Measurements from ENCODE around the gene RAB3IL1. TPM values are rescaled to one million over a fixed set of nuclear protein-coding genes. Genes with fewer than 3 reads are reported as not detected.

RAB3IL1 gene
- polyA plus RNA-seq, 3 donors = 4.0 to 44.5 (median 16.4) TPM

DNA sequence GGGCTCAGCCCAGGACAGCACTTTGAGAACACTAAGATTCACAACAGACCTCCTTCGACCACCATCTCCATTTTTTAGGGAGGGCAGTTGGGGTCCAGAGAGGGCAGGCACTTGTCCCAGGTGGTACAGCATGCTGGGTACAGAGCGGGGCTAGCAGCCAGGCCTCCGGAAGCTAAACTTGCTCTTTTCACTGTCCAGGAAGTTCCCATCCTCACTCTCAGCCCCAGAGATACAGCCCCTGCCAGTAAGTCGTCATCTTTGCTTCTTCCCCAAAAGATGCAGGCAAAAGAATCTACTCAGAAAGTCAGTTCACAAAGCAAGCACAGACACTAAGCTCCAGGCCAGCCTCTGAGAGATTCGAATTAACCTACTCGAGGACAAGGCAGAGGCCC lies 6.7 kb upstream of the RAB3IL1 start:
- peak overlapping the region; percentile 61 for H3K27ac ChIP-seq (ENCODE audit: low read depth, low read length)
- 49 to 69% (median 55%) methylated on average over 6 of the region's 6 CpGs for WGBS, 3 donors

DNA sequence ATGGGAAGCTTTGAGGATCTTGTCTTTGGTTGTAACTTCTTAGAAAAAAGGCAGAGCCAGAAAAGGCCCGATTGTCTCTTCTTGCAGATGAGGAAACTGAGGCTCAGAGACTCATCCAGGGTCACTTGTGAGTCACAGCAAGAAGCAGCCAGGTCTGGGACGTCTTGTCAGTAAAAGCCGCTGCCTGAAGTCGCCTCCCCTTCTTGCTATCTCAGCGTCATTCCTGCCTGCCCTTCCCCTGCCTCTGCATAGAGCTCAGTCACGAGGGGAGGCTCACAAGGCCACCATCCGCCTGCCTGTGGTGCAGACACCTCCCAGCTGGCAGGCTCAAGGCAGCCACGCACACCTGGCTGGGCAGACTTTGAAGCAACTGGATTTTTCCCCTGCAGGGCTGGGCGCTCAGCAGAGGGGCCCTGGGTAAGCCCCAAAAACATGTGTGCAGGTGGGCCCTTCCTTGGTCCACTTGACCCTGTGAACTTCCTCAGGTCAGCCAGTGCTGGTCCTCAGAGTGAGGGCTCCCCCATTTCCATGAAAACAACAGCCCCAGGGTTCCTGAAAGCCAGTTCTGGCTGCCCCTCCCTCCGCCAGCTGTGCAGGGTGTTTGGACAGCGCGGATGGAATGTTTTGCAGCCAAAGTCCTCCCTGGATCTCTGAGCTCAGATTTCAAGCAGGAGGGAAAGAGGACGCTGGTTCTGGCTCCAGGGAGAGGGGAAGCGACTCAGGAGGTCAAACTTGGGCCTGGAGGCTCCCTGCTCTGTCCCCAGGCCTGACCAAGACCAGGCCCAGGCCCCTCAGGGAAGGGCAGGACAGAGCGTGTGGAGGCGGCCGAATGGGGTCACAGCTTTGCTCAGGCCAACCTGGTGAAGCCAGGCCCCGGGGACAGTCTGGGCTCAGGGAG lies 6.0 kb upstream of the RAB3IL1 start:
- 38 to 49% (median 43%) methylated on average over 18 of the region's 18 CpGs for WGBS, 3 donors
- H3K27ac ChIP-seq (ENCODE audit: low read depth, low read length) = peak overlapping the region; percentile 61

DNA sequence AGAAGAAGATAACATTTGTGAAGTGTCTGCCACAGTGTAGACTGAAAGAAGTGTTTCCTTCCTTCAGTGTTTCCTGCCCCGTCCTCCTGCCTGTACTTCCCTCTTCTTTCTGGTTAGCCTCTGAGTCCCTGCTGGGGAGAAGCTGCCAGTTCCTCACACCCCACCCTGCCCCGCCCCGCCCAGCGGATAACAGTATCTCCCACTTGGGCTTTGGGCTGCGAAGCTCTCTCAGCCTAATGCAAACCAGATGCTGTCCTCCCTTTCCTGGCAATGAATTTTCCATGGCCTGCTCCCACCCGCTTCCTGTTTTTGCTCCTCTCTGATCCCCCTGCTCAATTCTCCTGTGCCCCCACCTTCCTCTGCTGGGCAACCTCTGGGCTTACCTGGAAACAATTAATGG lies 5.2 kb upstream of the RAB3IL1 start:
- WGBS, 3 donors = 13 to 75% (median 16%) methylated on average over 6 of the region's 6 CpGs
- H3K27ac ChIP-seq (ENCODE audit: low read depth, low read length) = peak overlapping the region; percentile 56

DNA sequence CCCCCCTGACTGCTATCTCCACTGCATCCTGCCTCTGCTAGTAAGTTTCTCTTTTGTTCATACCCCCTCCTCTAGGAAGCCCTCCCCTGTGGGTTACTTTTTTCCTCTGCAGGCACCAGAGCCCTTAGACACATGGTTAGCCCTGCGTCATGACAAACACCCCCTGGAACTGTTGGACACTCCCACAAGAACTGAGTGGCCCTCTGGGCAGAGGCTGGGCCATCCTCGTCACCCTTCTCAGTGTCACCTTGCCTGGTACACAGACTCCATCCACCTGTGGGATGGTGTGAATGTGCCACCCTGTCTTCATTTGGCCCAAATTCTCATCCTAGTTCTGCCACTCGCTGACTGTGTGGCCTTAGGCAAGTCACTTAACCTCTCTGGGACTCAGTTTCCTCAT lies 4.1 kb upstream of the RAB3IL1 start:
- no peak overlapping the region for H3K27ac ChIP-seq (ENCODE audit: low read depth, low read length)
- 83 to 89% (median 89%) methylated on average over 3 of the region's 3 CpGs for WGBS, 3 donors

DNA sequence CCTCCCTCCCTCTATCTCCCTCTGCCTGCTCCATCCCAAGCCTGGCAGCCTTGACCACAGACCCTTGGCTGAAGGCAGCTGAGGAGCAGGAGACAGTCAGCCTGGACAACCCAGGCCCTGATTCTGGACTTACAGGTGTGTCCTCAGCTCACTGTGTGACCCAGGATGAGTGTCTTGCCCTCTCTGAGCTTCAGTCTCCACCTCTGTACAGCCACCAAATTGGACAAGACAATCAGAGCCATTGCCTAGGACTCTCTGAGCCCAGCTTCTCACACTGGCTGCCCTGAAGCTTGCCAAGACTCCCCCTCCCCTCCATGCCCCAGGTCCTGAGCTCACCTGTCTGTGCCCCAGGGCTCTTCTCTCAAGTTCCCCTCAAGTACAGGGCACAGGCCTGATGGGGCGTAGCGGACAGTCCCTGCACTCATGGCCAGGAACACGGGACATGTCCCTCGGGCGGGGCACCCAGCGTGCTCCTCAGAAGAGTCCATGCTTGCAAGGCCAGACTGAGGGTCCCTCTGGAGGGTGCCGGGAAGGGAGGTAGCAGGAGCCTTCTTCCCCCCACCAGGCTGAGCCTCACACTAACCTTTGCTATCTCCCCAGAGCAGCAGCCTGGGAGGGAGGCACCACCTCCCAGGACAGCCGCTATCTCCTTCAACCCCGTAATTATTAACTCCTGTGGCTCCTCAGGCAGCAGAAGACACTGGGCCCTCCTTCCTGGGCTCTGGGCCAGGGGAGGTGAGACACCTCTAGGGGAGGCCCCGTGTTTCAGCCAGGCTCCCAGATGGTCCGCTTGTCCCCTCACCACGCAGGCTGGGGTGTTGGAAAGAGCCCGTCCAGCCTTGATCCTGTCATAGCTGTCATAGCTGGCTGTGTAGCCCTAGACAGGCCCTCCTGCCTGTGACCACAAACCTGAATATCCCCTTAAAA lies 2.6 kb upstream of the RAB3IL1 start:
- 61 to 87% (median 80%) methylated on average over 13 of the region's 13 CpGs for WGBS, 3 donors
- no peak overlapping the region for H3K27ac ChIP-seq (ENCODE audit: low read depth, low read length)

DNA sequence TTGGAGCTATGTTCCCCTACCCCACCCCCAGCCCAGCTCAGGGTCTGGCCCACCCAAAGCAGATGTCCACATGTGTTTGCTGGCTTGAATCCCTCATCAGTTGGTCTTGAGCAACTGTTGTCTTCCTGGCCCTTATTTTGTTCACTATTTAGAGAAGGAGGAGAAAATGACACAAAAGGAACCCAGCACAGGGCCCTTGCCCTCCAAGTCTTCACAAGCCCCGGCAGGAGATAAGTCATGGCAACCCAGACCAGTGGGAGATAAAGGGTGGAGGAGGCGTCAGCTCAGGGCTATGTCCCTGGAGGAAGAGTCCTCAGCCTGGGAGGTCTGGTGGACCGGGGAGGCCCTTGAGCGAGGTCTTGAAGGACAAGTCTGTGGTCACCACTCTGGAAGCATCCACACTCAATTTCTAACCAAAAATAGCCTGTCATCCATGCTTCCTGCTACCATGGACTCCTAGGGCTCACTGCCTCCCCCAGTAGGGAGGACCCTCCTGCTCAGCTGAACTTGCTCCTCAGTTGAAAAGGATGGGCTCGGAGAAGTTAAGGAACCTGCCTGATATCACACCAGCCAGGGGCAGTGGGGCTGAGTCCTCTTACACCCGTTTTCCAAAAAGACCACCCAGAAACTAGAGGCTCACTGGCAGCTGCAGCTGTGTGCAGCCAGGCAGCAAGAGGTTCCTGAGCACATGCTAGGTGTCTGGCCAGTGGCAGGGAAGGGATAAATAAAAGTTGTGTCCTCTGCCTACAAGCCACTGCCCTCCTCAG lies 1.8 kb upstream of the RAB3IL1 start:
- H3K27ac ChIP-seq (ENCODE audit: low read depth, low read length) = no peak overlapping the region
- WGBS, 3 donors = 48 to 77% (median 65%) methylated on average over 6 of the region's 6 CpGs

DNA sequence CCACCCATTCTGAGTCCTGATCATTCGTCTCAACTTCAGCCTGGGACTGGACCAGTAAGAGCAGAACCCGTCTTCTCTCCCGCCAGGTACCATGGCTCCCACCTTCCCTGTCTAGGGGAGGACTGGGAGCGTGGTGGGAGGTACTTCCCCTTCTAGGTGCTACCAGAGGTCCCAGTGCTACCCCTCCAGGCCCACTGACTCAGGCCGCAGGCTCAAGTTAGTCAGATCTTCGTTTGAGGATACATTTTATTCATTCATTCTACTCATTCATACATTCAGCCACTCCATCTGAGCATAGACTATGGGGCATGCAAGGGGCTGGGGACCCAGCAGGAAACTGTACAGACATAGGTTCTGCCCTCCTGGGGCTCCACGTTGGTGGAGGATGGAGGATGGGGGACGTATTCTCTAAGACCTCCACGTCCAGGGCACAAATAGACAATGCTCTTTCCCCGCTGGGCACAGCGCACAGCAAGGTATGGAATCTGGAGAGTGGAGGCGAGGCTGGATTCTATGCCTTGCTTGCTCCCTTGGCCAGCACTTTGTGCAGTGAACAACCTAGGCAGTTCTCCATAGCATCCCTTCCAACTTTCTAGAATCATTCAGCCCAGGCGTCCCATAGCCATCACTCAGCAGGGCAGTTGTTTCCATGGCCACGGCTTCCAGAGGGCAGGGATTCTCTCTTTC lies 1.0 kb upstream of the RAB3IL1 start:
- H3K27ac ChIP-seq (ENCODE audit: low read depth, low read length) = no peak overlapping the region
- WGBS, 3 donors = 75 to 81% (median 78%) methylated on average over 14 of the region's 14 CpGs

DNA sequence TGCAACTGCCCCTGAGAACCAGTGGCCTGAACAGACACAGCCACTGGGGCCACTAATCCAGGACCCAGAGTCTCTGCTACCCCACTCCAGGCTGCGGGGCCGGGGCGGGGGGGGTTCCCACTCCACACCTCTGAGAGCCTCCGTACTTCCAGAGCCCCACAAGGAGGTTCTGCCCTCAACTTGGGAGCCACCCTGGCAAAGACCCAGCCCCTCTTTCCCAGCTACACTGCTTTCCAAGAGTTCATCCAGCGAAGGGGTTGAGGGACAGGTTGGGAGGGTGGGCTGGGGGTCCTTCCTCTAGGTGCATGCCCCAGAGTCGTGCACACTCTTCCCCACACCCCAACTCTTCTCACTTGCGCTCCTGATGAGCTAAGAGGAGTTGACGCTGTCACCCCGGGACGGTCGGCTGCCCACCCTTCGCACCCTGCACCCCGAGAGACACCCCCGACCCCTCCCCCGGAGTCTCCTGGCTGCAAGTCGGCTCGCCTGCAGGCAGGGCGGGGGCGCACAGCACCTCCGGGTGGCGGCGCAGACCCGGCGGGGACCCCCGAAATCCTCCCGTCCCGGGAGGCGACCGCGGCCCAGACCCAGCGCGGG lies 531 bp downstream of the RAB3IL1 start:
- WGBS, 3 donors = 4 to 6% (median 5%) methylated on average over 32 of the region's 32 CpGs
- no peak overlapping the region for H3K27ac ChIP-seq (ENCODE audit: low read depth, low read length)

DNA sequence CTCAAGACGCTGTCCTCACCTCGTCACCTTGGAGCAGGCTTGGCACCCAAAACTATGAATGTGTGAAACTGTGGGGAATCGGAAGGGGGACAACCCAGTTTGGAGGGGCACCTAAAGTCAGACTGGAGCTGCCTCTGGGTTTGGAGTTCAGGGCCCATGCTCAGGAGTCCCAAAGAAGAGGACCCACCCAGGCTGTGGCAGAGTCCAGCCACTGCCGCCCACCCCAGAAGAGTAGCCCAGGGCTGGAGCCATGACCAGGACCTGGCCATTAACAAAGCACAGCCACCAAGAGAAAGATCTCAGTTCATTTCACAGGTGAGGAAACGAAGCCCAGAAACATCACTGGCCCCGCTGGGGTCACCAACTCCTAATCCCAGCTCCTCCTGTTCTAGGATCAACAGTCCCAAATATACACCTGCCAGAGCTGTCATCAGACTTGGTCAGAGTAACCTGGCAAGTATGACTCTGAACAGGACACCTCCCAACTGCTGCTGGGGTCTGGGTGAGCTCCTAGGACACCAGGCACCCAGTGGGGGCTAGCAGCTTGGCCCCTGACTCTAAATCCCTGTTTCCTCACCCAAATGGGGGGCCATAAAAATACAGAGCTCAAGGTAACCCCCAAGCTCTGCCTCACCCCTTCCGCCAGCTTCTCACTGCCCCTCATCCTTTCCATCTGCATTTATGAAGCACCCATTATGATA lies 2.7 kb downstream of the RAB3IL1 start:
- WGBS, 3 donors = 87 to 90% (median 88%) methylated on average over 7 of the region's 7 CpGs

DNA sequence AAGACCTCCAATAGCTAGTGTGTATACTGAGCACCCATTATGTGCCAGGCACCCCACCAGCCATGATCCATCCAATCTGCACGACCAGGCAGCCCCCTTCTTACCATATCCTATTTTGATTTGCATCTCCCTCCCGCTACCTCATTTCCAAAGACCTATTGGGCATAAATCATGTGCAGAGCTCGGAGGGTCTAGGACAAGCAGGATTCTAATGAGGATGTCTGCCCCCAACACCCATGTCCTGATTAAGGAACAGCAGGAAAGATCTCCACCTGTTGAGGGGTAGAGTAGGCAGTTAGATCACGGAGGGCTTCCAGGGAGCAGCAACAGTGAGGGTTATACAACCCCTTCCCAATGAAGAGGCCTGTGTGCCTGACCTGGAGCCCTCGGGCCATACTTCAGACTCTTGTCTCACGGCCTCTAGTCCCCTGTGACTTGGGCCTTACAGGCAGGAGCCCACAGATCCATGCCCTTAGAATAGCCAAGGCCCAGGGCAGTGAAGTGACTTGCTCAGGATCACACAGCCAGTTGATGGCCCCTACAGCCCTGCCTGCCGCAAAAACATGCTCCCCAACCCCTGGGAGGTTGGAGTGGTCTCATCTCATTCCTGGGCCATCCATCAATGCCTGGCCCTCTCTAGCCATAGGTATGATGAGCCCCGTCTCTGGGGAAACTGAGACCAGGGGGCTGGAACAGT lies 3.5 kb downstream of the RAB3IL1 start:
- no peak overlapping the region for H3K27ac ChIP-seq (ENCODE audit: low read depth, low read length)
- 72 to 87% (median 78%) methylated on average over 8 of the region's 8 CpGs for WGBS, 3 donors

More for the DNA sequence above, 2.7 kb downstream of the RAB3IL1 start:
- H3K27ac ChIP-seq (ENCODE audit: low read depth, low read length) = no peak overlapping the region

DNA sequence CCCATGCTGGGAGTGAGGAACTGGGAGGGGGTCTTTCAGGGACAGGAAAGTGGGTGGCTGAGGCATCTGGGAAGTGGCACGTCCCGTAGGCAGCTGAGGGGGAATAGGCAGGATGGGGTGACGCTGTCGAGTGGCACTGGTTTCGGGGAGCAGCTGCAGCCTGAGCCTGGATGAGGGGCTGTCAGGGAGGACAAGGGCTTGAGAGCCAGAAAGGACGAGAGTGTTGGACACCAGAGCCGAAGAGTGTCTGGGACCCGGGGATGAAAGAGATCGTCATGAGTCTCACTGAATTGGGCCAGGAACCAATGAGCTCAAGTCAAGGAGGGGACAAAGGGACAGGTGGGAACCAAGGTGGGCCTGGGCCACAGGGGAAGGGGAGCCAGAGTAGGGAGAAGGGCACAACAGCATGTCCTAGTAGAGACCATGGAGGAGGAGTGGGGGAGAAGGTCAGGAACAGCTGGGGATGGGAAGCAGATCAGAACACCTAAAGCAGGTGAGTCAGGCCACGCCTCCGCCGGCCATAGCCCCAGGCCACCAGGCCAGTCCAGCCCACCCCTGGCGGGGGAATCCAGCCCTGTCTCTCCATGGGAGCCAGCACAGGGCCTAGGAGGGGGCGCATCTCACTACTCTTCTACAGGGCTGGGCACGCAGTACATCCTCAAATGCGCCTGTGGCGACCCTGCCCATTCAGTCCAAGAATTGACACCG lies 4.2 kb downstream of the RAB3IL1 start:
- 67 to 87% (median 72%) methylated on average over 16 to 18 of the region's 18 CpGs for WGBS, 3 donors

DNA sequence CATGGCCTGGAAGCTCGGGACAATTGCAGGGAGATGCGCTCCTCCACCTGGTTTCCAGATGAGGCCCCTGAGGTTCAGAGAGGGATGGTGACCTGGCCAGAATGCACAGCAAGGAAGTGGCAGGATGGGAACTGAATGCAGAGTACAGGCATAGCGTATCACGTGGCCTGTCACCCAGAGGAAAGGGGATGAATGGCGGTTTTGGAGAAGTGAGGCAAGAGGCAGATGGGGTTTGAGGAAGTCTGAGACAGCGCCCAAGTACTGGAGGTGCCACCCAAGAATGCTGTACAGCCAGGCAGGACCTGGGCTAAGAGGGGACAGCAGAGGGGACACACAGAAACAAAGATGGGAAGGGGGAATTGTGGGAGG lies 4.9 kb downstream of the RAB3IL1 start:
- 61 to 84% (median 64%) methylated on average over 6 of the region's 6 CpGs for WGBS, 3 donors
- H3K27ac ChIP-seq (ENCODE audit: low read depth, low read length) = no peak overlapping the region

More for the DNA sequence above, 4.2 kb downstream of the RAB3IL1 start:
- no peak overlapping the region for H3K27ac ChIP-seq (ENCODE audit: low read depth, low read length)

DNA sequence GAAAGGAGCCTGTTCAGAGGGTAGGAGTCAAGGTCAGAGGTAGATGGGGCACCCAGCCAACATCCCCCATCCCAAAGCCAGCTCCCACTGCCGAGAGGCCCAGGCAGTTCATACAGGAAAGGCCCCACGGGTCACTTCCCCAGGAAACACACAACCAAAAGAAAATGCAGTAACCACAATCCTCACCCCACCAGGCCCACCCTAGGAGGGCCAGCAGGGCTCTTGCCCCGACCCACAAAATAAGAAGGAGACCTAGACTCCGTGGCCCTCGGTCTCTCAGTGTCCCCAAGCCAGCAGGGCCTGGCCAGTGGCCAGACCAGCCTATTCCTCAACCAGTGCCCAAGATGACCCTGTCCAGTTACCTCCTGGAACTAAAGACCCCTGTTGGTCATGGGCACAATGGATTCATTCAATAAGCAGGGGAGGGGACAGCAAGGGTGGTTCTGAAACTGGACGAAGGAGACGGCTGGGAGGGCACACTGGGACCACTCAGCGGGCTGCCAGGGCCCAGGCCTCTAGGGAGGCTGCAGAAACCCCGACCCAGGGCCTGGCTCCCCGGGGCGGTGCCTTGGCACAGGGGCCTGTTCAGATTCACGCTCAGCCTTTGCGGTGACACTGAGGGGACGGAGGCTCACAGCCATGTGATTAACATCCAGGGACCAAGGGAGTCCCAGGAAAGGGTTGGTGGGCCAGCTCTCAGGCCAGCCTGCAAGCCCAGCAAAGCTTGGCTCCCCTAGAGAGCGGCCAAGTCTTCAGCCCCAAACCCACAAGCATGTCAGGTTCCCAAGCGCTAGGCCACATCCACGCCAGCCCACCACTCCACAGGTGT lies 5.5 kb downstream of the RAB3IL1 start:
- 58 to 81% (median 59%) methylated on average over 17 of the region's 17 CpGs for WGBS, 3 donors
- H3K27ac ChIP-seq (ENCODE audit: low read depth, low read length) = no peak overlapping the region

DNA sequence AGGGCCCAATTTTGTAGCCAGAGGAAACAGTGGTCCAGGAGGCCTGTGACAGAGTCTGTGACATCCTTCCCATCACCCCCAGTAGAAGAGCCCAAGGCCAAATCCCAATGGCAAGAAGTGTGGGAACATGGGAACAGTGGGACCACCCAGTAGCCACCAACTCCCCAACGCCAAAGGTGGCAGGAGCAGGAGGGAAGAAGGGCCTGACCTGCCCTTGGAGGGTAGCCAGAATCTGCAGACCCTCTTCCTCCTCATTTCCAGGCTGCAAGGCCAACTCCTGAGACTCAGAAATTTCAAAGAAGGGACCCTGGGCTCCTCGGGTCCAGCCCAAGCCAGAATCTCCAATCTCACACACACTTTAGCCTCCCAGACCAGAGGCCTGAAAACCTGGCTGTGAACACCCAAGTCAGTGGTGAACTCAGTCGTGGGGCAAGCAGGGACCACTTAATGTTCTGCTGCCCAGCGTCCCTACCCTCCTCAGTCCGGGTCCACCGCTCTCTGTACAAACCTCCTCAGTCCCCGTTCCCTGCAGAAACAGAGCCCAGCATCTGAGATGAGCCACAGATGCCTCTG lies 6.2 kb downstream of the RAB3IL1 start:
- H3K27ac ChIP-seq (ENCODE audit: low read depth, low read length) = peak overlapping the region; percentile 20
- 64 to 82% (median 74%) methylated on average over 7 of the region's 7 CpGs for WGBS, 3 donors

All from adipose tissue (tissue), 3 donors.